Testis (tissue), 2 donors: ENCODE measurements around the gene SNX6.

ENCODE experiments used
- POLR2A ChIP-seq: fragments of 450-650 bp; IDR thresholded peaks from one replicate; pipeline ENCODE4 v1.6.1; 2017; ENCODE audit warnings: antibody characterized with exemption, mild to moderate bottlenecking, moderate library complexity
- TF ChIP-seq, protein P1 (sequence below), 3 experiments: fragments of 450-650 bp in 2 of 3; fragments of 200-600 bp in 1 of 3; sonication (generic) in 1 of 3; IDR thresholded peaks; one replicate each; pipeline ENCODE4 v1.5.1; 2016 to 2019; ENCODE audit warnings: antibody characterized with exemption in 3 of 3, mild to moderate bottlenecking in 2 of 3, moderate library complexity in 1 of 3

DNA sequence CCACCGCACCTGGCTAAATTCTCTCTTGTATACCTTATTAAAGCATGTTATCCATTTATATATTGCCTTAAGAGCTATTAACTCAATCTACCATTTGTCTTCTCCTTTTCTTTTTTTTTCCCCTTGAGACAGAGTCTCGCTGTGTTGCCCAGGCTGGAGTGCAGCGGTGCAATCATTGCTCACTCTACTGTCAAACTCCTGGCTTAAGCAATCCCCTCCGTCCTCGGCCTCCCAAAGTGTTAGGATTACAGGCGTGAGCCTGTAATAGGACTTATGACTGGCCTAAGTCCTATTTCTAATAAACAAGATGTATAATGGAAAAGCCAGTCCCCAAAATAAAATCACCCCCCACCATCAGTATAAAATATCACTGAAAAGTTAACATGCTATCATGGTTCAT is 14.4 kb downstream of the SNX6 start:
- TF ChIP-seq, protein P1, sequence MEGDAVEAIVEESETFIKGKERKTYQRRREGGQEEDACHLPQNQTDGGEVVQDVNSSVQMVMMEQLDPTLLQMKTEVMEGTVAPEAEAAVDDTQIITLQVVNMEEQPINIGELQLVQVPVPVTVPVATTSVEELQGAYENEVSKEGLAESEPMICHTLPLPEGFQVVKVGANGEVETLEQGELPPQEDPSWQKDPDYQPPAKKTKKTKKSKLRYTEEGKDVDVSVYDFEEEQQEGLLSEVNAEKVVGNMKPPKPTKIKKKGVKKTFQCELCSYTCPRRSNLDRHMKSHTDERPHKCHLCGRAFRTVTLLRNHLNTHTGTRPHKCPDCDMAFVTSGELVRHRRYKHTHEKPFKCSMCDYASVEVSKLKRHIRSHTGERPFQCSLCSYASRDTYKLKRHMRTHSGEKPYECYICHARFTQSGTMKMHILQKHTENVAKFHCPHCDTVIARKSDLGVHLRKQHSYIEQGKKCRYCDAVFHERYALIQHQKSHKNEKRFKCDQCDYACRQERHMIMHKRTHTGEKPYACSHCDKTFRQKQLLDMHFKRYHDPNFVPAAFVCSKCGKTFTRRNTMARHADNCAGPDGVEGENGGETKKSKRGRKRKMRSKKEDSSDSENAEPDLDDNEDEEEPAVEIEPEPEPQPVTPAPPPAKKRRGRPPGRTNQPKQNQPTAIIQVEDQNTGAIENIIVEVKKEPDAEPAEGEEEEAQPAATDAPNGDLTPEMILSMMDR (IDR thresholded peaks at IDR 0.05), result no peak
- TF ChIP-seq POLR2A, result no peak
